Measurements from ENCODE around the gene ISG20L2.

Gene ISG20L2

GRCh38 chr1:156740237-156740740 is 11.7 kb upstream of the ISG20L2 start:
- DNase-seq, result peak in 1 of 2 experiments; percentile 12

- DNase-seq, result no peak
These were observed 10.3 kb upstream of the ISG20L2 start for GRCh38 chr1:156738916-156739315.

GRCh38 chr1:156738407-156738806 is 9.8 kb upstream of the ISG20L2 start:
- DNase-seq, result no peak

GRCh38 chr1:156733989-156734584 is 5.5 kb upstream of the ISG20L2 start:
- no peak for DNase-seq

GRCh38 chr1:156727926-156728598 is 504 bp downstream of the ISG20L2 start, which contains the start of gene METTL25B:
Gene METTL25B (plus strand): TSS chr1:156728469. CDS start chr1:156729105, 636 bp downstream.
- peak; percentile 67 to 71 for DNase-seq

GRCh38 chr1:156727492-156727891 is 1.1 kb downstream of the ISG20L2 start:
- no peak for DNase-seq

GRCh38 chr1:156726549-156727226 is 1.9 kb downstream of the ISG20L2 start:
- peak; percentile 81 for DNase-seq

- peak; percentile 92 to 93 for DNase-seq
These were observed 2.8 kb downstream of the ISG20L2 start for GRCh38 chr1:156725683-156726280.

GRCh38 chr1:156721535-156721934 is 7.0 kb downstream of the ISG20L2 start:
- DNase-seq, result no peak

GRCh38 chr1:156721131-156721530 is 7.4 kb downstream of the ISG20L2 start:
- no peak for DNase-seq

- DNase-seq, result no peak
These were observed 11.2 kb downstream of the ISG20L2 start for GRCh38 chr1:156717351-156717750.

- no peak for DNase-seq
These were observed 13.7 kb downstream of the ISG20L2 start for GRCh38 chr1:156714830-156715229.

GRCh38 chr1:156712626-156713025 is 15.9 kb downstream of the ISG20L2 start:
- no peak for DNase-seq

- DNase-seq, result no peak
These were observed 17.4 kb downstream of the ISG20L2 start for GRCh38 chr1:156711011-156711817.

GRCh38 chr1:156709757-156710489 is 18.6 kb downstream of the ISG20L2 start:
- DNase-seq, result no peak

GRCh38 chr1:156709031-156709430 is 19.5 kb downstream of the ISG20L2 start:
- DNase-seq, result no peak

GRCh38 chr1:156708218-156708661 is 20.3 kb downstream of the ISG20L2 start:
- DNase-seq, result no peak

- no peak for DNase-seq
These were observed 20.9 kb downstream of the ISG20L2 start for GRCh38 chr1:156707417-156708217.

GRCh38 chr1:156706657-156707416 is 21.7 kb downstream of the ISG20L2 start:
- DNase-seq, result no peak

Measured in AML-193 (cell line).